Measurements from ENCODE around the gene NAT9.

NAT9 gene

DNA sequence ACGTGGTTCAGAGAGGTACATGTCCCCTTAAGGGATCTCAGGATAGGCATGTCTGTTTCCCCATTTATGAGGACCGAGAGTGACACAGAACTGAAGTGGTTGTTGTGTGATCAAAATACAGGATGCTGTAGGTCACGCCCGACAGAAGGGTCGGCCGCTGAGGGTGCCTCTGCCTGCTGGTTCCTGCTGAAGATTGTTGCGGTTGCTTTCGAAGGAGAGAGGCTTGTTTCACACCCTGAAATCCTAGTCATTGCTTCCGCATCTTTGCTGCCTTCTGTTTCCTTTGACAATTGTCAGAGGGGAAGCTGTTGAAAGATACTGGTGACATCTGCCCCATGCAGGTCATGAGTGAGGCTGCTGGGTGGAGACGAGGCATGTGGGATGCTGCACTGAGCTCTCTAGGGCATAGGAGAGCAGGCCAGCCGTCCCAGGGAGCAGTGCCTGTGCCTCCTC, 3.8 kb upstream of the NAT9 start:
- TF ChIP-seq, protein P1, sequence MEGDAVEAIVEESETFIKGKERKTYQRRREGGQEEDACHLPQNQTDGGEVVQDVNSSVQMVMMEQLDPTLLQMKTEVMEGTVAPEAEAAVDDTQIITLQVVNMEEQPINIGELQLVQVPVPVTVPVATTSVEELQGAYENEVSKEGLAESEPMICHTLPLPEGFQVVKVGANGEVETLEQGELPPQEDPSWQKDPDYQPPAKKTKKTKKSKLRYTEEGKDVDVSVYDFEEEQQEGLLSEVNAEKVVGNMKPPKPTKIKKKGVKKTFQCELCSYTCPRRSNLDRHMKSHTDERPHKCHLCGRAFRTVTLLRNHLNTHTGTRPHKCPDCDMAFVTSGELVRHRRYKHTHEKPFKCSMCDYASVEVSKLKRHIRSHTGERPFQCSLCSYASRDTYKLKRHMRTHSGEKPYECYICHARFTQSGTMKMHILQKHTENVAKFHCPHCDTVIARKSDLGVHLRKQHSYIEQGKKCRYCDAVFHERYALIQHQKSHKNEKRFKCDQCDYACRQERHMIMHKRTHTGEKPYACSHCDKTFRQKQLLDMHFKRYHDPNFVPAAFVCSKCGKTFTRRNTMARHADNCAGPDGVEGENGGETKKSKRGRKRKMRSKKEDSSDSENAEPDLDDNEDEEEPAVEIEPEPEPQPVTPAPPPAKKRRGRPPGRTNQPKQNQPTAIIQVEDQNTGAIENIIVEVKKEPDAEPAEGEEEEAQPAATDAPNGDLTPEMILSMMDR (IDR thresholded peaks at IDR 0.05; ENCODE audit: insufficient read depth, low read depth, low read length, missing control alignments) = no peak
- DNase-seq (ENCODE audit: low read depth) = peak; percentile 94
- H3K4me3 ChIP-seq (ENCODE audit: low read depth, low read length) = no peak overlapping the region

DNA sequence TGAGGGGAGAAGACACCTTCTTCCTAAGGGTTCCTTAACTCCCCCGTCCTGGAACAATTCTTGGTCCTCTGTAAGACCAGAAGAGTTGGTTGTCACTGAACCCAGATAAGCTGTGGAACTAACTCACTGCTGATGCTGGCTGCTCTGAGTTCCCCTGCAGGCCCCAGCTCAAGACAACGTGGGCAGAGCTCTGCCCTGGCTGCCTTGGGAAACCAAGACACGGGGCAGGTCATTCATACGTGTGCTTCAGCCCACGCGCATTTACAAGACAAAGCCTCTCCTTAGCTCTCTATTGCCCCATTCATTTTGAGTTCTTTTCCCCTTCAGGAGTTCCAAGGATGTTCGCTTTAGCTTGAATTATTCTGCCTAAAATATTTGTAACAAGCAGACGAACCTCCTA, 3.4 kb upstream of the NAT9 start:
- H3K4me3 ChIP-seq (ENCODE audit: low read depth, low read length) = no peak overlapping the region
- no peak for DNase-seq (ENCODE audit: low read depth)
- TF ChIP-seq, protein P1 (IDR thresholded peaks at IDR 0.05; ENCODE audit: insufficient read depth, low read depth, low read length, missing control alignments) = no peak

GRCh38 chr17:74778960-74779359, 2.8 kb upstream of the NAT9 start:
- TF ChIP-seq, protein P1 (IDR thresholded peaks at IDR 0.05; ENCODE audit: insufficient read depth, low read depth, low read length, missing control alignments) = no peak
- no peak overlapping the region for H3K4me3 ChIP-seq (ENCODE audit: low read depth, low read length)
- DNase-seq (ENCODE audit: low read depth) = no peak

DNA sequence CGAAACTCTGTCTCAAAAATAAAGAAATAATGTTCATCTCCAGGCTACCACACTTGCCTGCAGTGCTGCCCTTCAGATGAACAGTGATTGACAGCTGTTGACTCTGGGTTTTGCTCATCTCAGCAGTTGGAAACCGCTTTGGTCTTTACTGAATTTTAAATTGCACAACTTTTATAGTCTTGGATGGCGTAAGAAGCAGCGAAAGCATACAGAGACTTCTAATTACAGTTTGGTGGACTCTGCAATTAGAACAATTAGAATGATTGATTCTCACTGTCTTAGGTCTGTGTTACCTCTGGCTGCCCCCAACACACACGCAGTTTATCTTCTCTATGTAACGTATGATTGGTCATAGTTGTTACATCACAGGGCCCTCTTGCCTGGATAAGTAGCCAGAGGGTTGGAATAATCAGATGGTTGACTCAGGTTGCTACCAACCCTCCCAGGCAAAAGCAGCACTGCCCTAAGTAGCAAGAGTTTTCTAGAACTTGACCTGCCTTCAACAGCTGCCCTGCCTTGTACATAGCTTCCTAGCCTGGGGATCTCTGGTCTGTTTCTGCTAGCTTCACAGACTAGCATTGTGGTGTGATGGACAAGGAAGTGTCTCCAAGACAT, 1.9 kb upstream of the NAT9 start:
- TF ChIP-seq, protein P1 (IDR thresholded peaks at IDR 0.05; ENCODE audit: insufficient read depth, low read depth, low read length, missing control alignments) = no peak
- H3K4me3 ChIP-seq (ENCODE audit: low read depth, low read length) = no peak overlapping the region
- no peak for DNase-seq (ENCODE audit: low read depth)

GRCh38 chr17:74776990-74777389, 845 bp upstream of the NAT9 start:
- TF ChIP-seq, protein P1 (IDR thresholded peaks at IDR 0.05; ENCODE audit: insufficient read depth, low read depth, low read length, missing control alignments) = no peak
- no peak for DNase-seq (ENCODE audit: low read depth)
- peak overlapping the region; percentile 93 for H3K4me3 ChIP-seq (ENCODE audit: low read depth, low read length)

GRCh38 chr17:74775409-74776043, 619 bp downstream of the NAT9 start:
- TF ChIP-seq, protein P1 (IDR thresholded peaks at IDR 0.05; ENCODE audit: insufficient read depth, low read depth, low read length, missing control alignments) = no peak
- no peak for DNase-seq (ENCODE audit: low read depth)

More at GRCh38 chr17:74775409-74776043, 619 bp downstream of the NAT9 start:
- H3K4me3 ChIP-seq (ENCODE audit: low read depth, low read length) = peak overlapping the region; percentile 96

All from GM12865 (cell line).